HepG2 (cell line): ENCODE measurements around the gene HOXD8. TPM values are rescaled to one million over a fixed set of nuclear protein-coding genes. Genes with fewer than 3 reads are reported as not detected.

Experiments used
- ASH2L ChIP-seq: fragments of 300-600, 200-600 bp; sonication (generic); IDR thresholded peaks from 2 replicates; pipeline ENCODE4 v1.7.0; 2017; ENCODE audit warnings: low read depth, mild to moderate bottlenecking, moderate library complexity, mixed read lengths, low read length; ENCODE audit not compliant: insufficient read length
- CEBPB ChIP-seq: IDR thresholded peaks from 2 replicates; pipeline ENCODE4 v1.6.1; 2011; ENCODE audit warnings: low read depth, low read length, improper control_type of control experiment, borderline replicate concordance
- FIP1L1 ChIP-seq: fragments of 200-400 bp; formaldehyde crosslinking; IDR thresholded peaks from 2 replicates; pipeline ENCODE4 v1.6.1; 2018; ENCODE audit warnings: low read depth, mild to moderate bottlenecking, low read length, moderate library complexity, borderline replicate concordance; ENCODE audit not compliant: insufficient read depth
- FOXO1 ChIP-seq: sonication (generic); formaldehyde crosslinking; IDR thresholded peaks from 2 replicates; pipeline ENCODE4 v1.4.0; 2020; ENCODE audit warnings: missing genetic modification reagents
- GATAD2A ChIP-seq: IDR thresholded peaks from 2 replicates; pipeline ENCODE4 v1.6.1; 2016
- GFI1 ChIP-seq: sonication (generic); formaldehyde crosslinking; IDR thresholded peaks from 2 replicates; pipeline ENCODE4 v1.5.0; 2020; ENCODE audit warnings: missing genetic modification reagents, mild to moderate bottlenecking, borderline replicate concordance
- HNF4G ChIP-seq, 2 experiments: sonication (generic) in 1 of 2; formaldehyde crosslinking in 1 of 2; IDR thresholded peaks; 2 replicates each; pipeline versions ENCODE4 v1.4.0 to v1.6.1; 2011 to 2020; ENCODE audit warnings: borderline replicate concordance in 2 of 2, low read depth in 2 of 2, mild to moderate bottlenecking in 2 of 2, low read length in 1 of 2, missing genetic modification reagents in 1 of 2, moderate library complexity in 1 of 2
- NFKBIZ ChIP-seq: IDR thresholded peaks from 2 replicates; pipeline ENCODE4 v1.6.1; 2018; ENCODE audit warnings: missing genetic modification reagents, missing compliant biosample characterization
- SETDB1 ChIP-seq: sonication (generic); formaldehyde crosslinking; IDR thresholded peaks from 2 replicates; pipeline ENCODE4 v1.5.1; 2020; ENCODE audit warnings: missing genetic modification reagents, mild to moderate bottlenecking, borderline replicate concordance
- SIN3A ChIP-seq: IDR thresholded peaks from 2 replicates; pipeline ENCODE4 v1.6.1; 2011; ENCODE audit warnings: low read depth, mild to moderate bottlenecking, control low read depth, low read length, borderline replicate concordance
- SIX1 ChIP-seq: sonication (generic); formaldehyde crosslinking; IDR thresholded peaks from 2 replicates; pipeline ENCODE4 v1.4.0; 2020; ENCODE audit warnings: missing genetic modification reagents, borderline replicate concordance
- SKIL ChIP-seq: sonication (generic); formaldehyde crosslinking; IDR thresholded peaks from 2 replicates; pipeline ENCODE4 v1.8.0; 2022; ENCODE audit warnings: missing genetic modification reagents, mild to moderate bottlenecking, moderate library complexity, borderline replicate concordance
- TBX2 ChIP-seq: sonication (generic); formaldehyde crosslinking; IDR thresholded peaks from 2 replicates; pipeline ENCODE4 v1.5.0; 2020; ENCODE audit warnings: missing genetic modification reagents, mild to moderate bottlenecking, borderline replicate concordance
- TEAD2 ChIP-seq: sonication (generic); formaldehyde crosslinking; IDR thresholded peaks from 2 replicates; pipeline ENCODE4 v1.9.0; 2021; ENCODE audit warnings: missing genetic modification reagents
- WIZ ChIP-seq: sonication (generic); formaldehyde crosslinking; IDR thresholded peaks from 2 replicates; pipeline ENCODE4 v1.5.1; 2020; ENCODE audit warnings: mild to moderate bottlenecking, missing genetic modification reagents
- ZFYVE20 ChIP-seq: sonication (generic); formaldehyde crosslinking; IDR thresholded peaks from 2 replicates; pipeline ENCODE4 v1.8.0; 2023; ENCODE audit warnings: low read depth, mild to moderate bottlenecking, moderate library complexity, missing genetic modification reagents, borderline replicate concordance
- ZNF136 ChIP-seq: sonication (generic); formaldehyde crosslinking; IDR thresholded peaks from 2 replicates; pipeline ENCODE4 v1.8.1; 2022; ENCODE audit warnings: low read depth, mild to moderate bottlenecking, moderate library complexity, missing genetic modification reagents
- ZNF878 ChIP-seq: sonication (generic); formaldehyde crosslinking; IDR thresholded peaks from 2 replicates; pipeline ENCODE4 v1.8.1; 2023; ENCODE audit warnings: mild to moderate bottlenecking, missing genetic modification reagents, moderate library complexity
- polyA plus RNA-seq, 8 experiments: library from polyadenylated mRNA; depleted of rRNA in 3 of 8; stranded (reverse) in 7 of 8; unstranded in 1 of 8; fragments of >200 nt; fragmentation: Illumina TruSeq in 4 of 8; extraction: Trizol in 4 of 8; gene quantifications; 2 replicates each; pipeline versions ENCODE4 v1.2.1 to v1.2.3, GENCODE V29; 2011 to 2016; ENCODE audit warnings: low read depth in 4 of 8, missing spikeins in 1 of 8, mixed read lengths in 1 of 8; ENCODE audit not compliant: insufficient read depth in 1 of 8
- total RNA-seq, 5 experiments: library from RNA; depleted of rRNA; stranded (reverse); fragments of >200 nt; fragmentation: Illumina TruSeq; extraction: Trizol; gene quantifications; 2 replicates each; pipeline ENCODE4 v1.2.3, GENCODE V29; 2016; ENCODE audit warnings: low read depth in 1 of 5
- TF ChIP-seq, protein P1 (sequence below): sonication (generic); formaldehyde crosslinking; IDR thresholded peaks from 2 replicates; pipeline ENCODE4 v1.5.0; 2020; ENCODE audit warnings: missing genetic modification reagents, mild to moderate bottlenecking, borderline replicate concordance
- TF ChIP-seq, protein P2 (sequence below): sonication (generic); formaldehyde crosslinking; IDR thresholded peaks from 2 replicates; pipeline ENCODE4 v1.9.0; 2022; ENCODE audit warnings: low read depth, missing genetic modification reagents
- TF ChIP-seq, protein P3 (sequence below): sonication (generic); formaldehyde crosslinking; IDR thresholded peaks from 2 replicates; pipeline ENCODE4 v1.4.0; 2020; ENCODE audit warnings: mild to moderate bottlenecking, low read depth, missing genetic modification reagents

The HOXD8 gene
- total and polyA plus RNA-seq, 2 of the 13 experiments (the other 11 are each of a cell fraction or from before 2014, with no cell fraction given), result not detected

- TF ChIP-seq HNF4G (IDR thresholded peaks at IDR 0.05; ENCODE audit: borderline replicate concordance, low read depth, low read length) (no peak), HNF4G (CRISPR knock-in tag; IDR thresholded peaks at IDR 0.05; ENCODE audit: borderline replicate concordance, low read depth) (no peak), ZFYVE20 (0 out of 2 replicates have a peak, but pooled peaks have one; percentile 26), CEBPB (no peak), TBX2 (CRISPR knock-in tag) (peak; percentile 88), FOXO1 (CRISPR knock-in tag) (peak; percentile 59; the same call in 1 of the 2 replicates), FIP1L1 (no peak), NFKBIZ (CRISPR knock-in tag) (no peak), TEAD2 (CRISPR knock-in tag) (no peak), GATAD2A (CRISPR knock-in tag) (peak; percentile 62), ZNF136 (CRISPR knock-in tag) (peak; percentile 53; the same call in 1 of the 2 replicates), WIZ (peak; percentile 63; the same call in 1 of the 2 replicates), SETDB1 (CRISPR knock-in tag) (no peak), GFI1 (no peak), SKIL (CRISPR knock-in tag) (no peak), SIN3A (no peak), ZNF878 (no peak; the same call in 1 of the 2 replicates), ASH2L (peak; percentile 54), SIX1 (CRISPR knock-in tag) (no peak)
- TF ChIP-seq, protein P1, sequence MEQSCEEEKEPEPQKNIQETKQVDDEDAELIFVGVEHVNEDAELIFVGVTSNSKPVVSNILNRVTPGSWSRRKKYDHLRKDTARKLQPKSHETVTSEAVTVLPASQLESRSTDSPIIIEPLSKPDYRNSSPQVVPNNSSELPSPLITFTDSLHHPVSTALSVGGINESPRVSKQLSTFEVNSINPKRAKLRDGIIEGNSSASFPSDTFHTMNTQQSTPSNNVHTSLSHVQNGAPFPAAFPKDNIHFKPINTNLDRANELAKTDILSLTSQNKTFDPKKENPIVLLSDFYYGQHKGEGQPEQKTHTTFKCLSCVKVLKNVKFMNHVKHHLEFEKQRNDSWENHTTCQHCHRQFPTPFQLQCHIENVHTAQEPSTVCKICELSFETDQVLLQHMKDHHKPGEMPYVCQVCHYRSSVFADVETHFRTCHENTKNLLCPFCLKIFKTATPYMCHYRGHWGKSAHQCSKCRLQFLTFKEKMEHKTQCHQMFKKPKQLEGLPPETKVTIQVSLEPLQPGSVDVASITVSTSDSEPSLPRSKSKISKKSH (CRISPR knock-in tag), result peak; percentile 67
- TF ChIP-seq, protein P2, sequence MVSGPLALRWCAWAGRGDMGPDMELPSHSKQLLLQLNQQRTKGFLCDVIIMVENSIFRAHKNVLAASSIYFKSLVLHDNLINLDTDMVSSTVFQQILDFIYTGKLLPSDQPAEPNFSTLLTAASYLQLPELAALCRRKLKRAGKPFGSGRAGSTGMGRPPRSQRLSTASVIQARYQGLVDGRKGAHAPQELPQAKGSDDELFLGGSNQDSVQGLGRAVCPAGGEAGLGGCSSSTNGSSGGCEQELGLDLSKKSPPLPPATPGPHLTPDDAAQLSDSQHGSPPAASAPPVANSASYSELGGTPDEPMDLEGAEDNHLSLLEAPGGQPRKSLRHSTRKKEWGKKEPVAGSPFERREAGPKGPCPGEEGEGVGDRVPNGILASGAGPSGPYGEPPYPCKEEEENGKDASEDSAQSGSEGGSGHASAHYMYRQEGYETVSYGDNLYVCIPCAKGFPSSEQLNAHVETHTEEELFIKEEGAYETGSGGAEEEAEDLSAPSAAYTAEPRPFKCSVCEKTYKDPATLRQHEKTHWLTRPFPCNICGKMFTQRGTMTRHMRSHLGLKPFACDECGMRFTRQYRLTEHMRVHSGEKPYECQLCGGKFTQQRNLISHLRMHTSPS (CRISPR knock-in tag), result no peak
- TF ChIP-seq, protein P3, sequence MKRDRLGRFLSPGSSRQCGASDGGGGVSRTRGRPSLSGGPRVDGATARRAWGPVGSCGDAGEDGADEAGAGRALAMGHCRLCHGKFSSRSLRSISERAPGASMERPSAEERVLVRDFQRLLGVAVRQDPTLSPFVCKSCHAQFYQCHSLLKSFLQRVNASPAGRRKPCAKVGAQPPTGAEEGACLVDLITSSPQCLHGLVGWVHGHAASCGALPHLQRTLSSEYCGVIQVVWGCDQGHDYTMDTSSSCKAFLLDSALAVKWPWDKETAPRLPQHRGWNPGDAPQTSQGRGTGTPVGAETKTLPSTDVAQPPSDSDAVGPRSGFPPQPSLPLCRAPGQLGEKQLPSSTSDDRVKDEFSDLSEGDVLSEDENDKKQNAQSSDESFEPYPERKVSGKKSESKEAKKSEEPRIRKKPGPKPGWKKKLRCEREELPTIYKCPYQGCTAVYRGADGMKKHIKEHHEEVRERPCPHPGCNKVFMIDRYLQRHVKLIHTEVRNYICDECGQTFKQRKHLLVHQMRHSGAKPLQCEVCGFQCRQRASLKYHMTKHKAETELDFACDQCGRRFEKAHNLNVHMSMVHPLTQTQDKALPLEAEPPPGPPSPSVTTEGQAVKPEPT (CRISPR knock-in tag), result no peak
Measured at GRCh38 chr2:176140513-176141317, 11.2 kb downstream of the HOXD8 start (continued).
